ENCODE data around the gene DNMBP. TPM values are rescaled to one million over a fixed set of nuclear protein-coding genes. Genes with fewer than 3 reads are reported as not detected.
"Not testable (repeated sequence)": the region's sequence is repeated elsewhere in the genome, so short reads cannot be mapped to it uniquely, and the experiment has no call there.

Gene DNMBP
- total RNA-seq, 2 donors from 2014 or later: 15.5 to 27.9 TPM

GRCh38 chr10:99943908-99944307 is 65.8 kb downstream of the DNMBP start:
- intact Hi-C loops (cut with DNase I): no loop called here
- no peak overlapping the region for H3K27ac ChIP-seq
- TF ChIP-seq CTCF (IDR thresholded peaks at IDR 0.05) (no peak), POLR2AphosphoS5 (IDR thresholded peaks at IDR 0.05) (no peak)
- no peaks in the 10 kb centered on the region for H3K36me3 ChIP-seq
- H3K27me3 ChIP-seq (replicated peaks; ENCODE audit: insufficient read depth): no peaks in the 10 kb centered on the region
- H3K9me3 ChIP-seq: no peaks in the 10 kb centered on the region
- H3K4me3 ChIP-seq: no peak overlapping the region
- 95% methylated on average over 3 of the region's 3 CpGs for WGBS
- DNase-seq (ENCODE audit: low spot score): no peak
- H3K4me1 ChIP-seq (replicated peaks): no peaks in the 10 kb centered on the region

- DNase-seq (ENCODE audit: low spot score): no peak
- TF ChIP-seq POLR2A (IDR thresholded peaks at IDR 0.05) (no peak), POLR2AphosphoS5 (IDR thresholded peaks at IDR 0.05) (no peak), CTCF (IDR thresholded peaks at IDR 0.05) (no peak)
- Histone ChIP-seq H3K36me3 (no peaks in the 10 kb centered on the region), H3K9me3 (no peaks in the 10 kb centered on the region), H3K4me1 (replicated peaks) (no peaks in the 10 kb centered on the region), H3K4me3 (no peak overlapping the region), H3K27ac (no peak overlapping the region), H3K27me3 (replicated peaks; ENCODE audit: insufficient read depth) (no peaks in the 10 kb centered on the region)
- intact Hi-C loops (cut with DNase I): no loop called here
- WGBS: 73% methylated on average over 7 of the region's 7 CpGs
Measured at GRCh38 chr10:99941942-99942820, 67.6 kb downstream of the DNMBP start.

GRCh38 chr10:99938563-99938962 is 71.2 kb downstream of the DNMBP start:
- DNase-seq (ENCODE audit: low spot score): no peak
- TF ChIP-seq POLR2A (IDR thresholded peaks at IDR 0.05): no peak
- TF ChIP-seq CTCF (IDR thresholded peaks at IDR 0.05): no peak
- no peak for TF ChIP-seq POLR2AphosphoS5 (IDR thresholded peaks at IDR 0.05)
- no peaks in the 10 kb centered on the region for H3K27me3 ChIP-seq (replicated peaks; ENCODE audit: insufficient read depth)
- H3K27ac ChIP-seq: no peak overlapping the region
- no peak overlapping the region for H3K4me3 ChIP-seq
- H3K36me3 ChIP-seq: no peaks in the 10 kb centered on the region
- WGBS: 78% methylated on average over 3 of the region's 3 CpGs
- no peaks in the 10 kb centered on the region for H3K4me1 ChIP-seq (replicated peaks)
- intact Hi-C loops (cut with DNase I): no loop called here
- no peaks in the 10 kb centered on the region for H3K9me3 ChIP-seq

GRCh38 chr10:99937630-99938029 is 72.1 kb downstream of the DNMBP start:
- Histone ChIP-seq H3K4me3 (no peak overlapping the region), H3K36me3 (no peaks in the 10 kb centered on the region), H3K4me1 (replicated peaks) (no peaks in the 10 kb centered on the region), H3K9me3 (no peaks in the 10 kb centered on the region), H3K27ac (no peak overlapping the region), H3K27me3 (replicated peaks; ENCODE audit: insufficient read depth) (no peaks in the 10 kb centered on the region)
- intact Hi-C loops (cut with DNase I): no loop called here
- WGBS: 92% methylated on average over 3 of the region's 3 CpGs
- no peak for DNase-seq (ENCODE audit: low spot score)
- TF ChIP-seq POLR2AphosphoS5 (IDR thresholded peaks at IDR 0.05) (no peak), POLR2A (IDR thresholded peaks at IDR 0.05) (no peak), CTCF (IDR thresholded peaks at IDR 0.05) (no peak)

GRCh38 chr10:99932203-99932957 is 77.4 kb downstream of the DNMBP start:
- DNase-seq (ENCODE audit: low spot score); H3K9me3 ChIP-seq; intact Hi-C loops (cut with DNase I); H3K4me1 ChIP-seq (replicated peaks); H3K27me3 ChIP-seq (replicated peaks; ENCODE audit: insufficient read depth); H3K36me3 ChIP-seq; H3K4me3 ChIP-seq: not testable (repeated sequence)
- WGBS: 71% methylated on average over 6 of the region's 7 CpGs
- peak overlapping the region in 1 of 2 donors; percentile 80 for H3K27ac ChIP-seq
